ENCODE data around the gene CACNA1I. TPM values are rescaled to one million over a fixed set of nuclear protein-coding genes. Genes with fewer than 3 reads are reported as not detected.

CACNA1I gene
- total RNA-seq, 2 experiments from 2014 or later, result 0.07 to 0.09 TPM

DNA sequence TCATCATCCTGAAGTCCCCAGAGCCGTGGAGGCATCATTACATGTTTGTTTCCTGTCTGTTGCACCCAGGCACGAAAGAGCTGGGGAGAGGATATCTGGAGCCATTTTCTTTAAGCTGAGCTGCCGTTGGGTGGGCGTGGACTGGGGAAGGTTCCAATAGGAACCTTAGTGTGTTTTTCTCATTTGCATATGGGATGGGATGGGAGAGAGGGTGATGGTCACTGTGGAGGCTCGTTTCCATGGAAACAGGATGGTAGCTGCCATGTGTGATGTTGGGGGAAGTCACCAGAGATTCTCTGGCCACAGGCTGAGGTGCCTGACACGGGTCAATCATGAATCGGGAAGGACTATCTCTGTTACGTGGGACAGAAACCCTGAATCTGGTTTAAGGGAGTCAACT, 39.7 kb downstream of the CACNA1I start:
- ATAC-seq (no peak), DNase-seq (no peak)
- intact Hi-C loops (cut with micrococcal nuclease), result loop anchor here (10.0 kb wide), 1 partner anchor 65 kb away; no protein-coding TSS in a partner anchor
- Mint-ChIP-seq H3K4me1 (ENCODE audit: low read depth) (peaks cover 17% of the 10 kb centered on the region), H3K27me3 (peaks cover 2% of the 10 kb centered on the region), H3K27ac (no peak overlapping the region), H3K36me3 (ENCODE audit: low read depth) (peaks cover 1% of the 10 kb centered on the region), H3K4me3 (no peak overlapping the region), H3K9me3 (peaks cover 8% of the 10 kb centered on the region)
- TF ChIP-seq, protein P1, sequence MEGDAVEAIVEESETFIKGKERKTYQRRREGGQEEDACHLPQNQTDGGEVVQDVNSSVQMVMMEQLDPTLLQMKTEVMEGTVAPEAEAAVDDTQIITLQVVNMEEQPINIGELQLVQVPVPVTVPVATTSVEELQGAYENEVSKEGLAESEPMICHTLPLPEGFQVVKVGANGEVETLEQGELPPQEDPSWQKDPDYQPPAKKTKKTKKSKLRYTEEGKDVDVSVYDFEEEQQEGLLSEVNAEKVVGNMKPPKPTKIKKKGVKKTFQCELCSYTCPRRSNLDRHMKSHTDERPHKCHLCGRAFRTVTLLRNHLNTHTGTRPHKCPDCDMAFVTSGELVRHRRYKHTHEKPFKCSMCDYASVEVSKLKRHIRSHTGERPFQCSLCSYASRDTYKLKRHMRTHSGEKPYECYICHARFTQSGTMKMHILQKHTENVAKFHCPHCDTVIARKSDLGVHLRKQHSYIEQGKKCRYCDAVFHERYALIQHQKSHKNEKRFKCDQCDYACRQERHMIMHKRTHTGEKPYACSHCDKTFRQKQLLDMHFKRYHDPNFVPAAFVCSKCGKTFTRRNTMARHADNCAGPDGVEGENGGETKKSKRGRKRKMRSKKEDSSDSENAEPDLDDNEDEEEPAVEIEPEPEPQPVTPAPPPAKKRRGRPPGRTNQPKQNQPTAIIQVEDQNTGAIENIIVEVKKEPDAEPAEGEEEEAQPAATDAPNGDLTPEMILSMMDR (IDR thresholded peaks at IDR 0.05), result no peak
- CTCF ChIA-PET, result no interaction called here
- POLR2A ChIA-PET, result no interaction called here

DNA sequence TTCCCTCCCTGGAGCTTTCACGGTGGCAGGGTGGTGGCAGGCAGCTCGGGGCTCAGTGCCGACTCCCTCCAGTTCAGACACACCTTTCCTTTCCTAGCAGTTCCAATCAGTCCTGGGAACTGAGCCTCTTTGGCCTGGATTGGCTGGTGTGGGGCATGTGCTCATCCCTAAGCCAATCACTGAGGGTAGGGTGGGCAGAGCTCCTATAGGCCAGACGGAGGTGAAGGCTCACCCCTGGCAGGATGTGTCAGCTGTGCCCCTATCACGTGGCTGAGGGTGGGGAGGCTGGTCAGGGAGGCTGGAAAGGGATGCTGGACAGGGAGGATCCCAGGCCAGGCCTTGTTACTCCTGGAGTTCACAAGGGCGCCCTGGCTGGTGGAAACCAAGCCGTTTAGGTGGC, 40.2 kb downstream of the CACNA1I start:
- ATAC-seq, result no peak
- intact Hi-C loops (cut with micrococcal nuclease), result loop anchor here (10.0 kb wide), 1 partner anchor 66 kb away; no protein-coding TSS in a partner anchor
- H3K27ac Mint-ChIP-seq, result no peak overlapping the region
- H3K9me3 Mint-ChIP-seq, result peaks cover 8% of the 10 kb centered on the region
- ChIA-PET CTCF (no interaction called here), POLR2A (interaction anchor here (0.9 kb wide), 1 partner anchor 10 kb away, joined by 3 read pairs; no protein-coding TSS in a partner anchor)
- no peak overlapping the region for H3K4me3 Mint-ChIP-seq
- TF ChIP-seq, protein P1 (IDR thresholded peaks at IDR 0.05), result no peak
- DNase-seq, result no peak
- peaks cover 4% of the 10 kb centered on the region for H3K27me3 Mint-ChIP-seq
- peaks cover 1% of the 10 kb centered on the region for H3K36me3 Mint-ChIP-seq (ENCODE audit: low read depth)
- H3K4me1 Mint-ChIP-seq (ENCODE audit: low read depth), result peaks cover 17% of the 10 kb centered on the region

DNA sequence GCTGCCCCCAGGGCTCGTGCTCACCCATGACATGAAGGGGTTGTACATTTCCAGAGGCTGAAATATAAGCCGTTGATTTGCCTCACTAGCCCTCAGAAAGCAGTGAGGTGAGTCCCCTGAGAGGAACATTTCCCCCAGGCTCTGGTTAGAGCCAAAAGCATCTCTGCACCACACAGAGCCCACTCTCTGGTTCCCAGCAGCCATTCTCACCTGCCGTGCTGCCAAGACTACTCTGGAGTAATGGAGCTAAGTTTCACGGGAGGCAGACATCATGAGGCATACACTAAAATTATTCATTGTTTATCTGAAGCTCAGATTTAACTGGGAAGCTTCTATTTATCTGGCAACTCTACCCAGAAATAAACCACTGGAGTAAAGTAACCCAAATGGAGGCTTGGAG, 40.8 kb downstream of the CACNA1I start:
- Mint-ChIP-seq H3K4me1 (ENCODE audit: low read depth) (peaks cover 17% of the 10 kb centered on the region), H3K36me3 (ENCODE audit: low read depth) (peaks cover 1% of the 10 kb centered on the region), H3K27ac (no peak overlapping the region), H3K27me3 (peaks cover 4% of the 10 kb centered on the region), H3K4me3 (no peak overlapping the region), H3K9me3 (peaks cover 8% of the 10 kb centered on the region)
- TF ChIP-seq, protein P1 (IDR thresholded peaks at IDR 0.05), result no peak
- DNase-seq (no peak), ATAC-seq (no peak)
- intact Hi-C loops (cut with micrococcal nuclease), result loop anchor here (10.0 kb wide), 1 partner anchor 67 kb away; no protein-coding TSS in a partner anchor
- ChIA-PET CTCF (no interaction called here), POLR2A (interaction anchor here (0.9 kb wide), 1 partner anchor 10 kb away, joined by 3 read pairs; no protein-coding TSS in a partner anchor)

DNA sequence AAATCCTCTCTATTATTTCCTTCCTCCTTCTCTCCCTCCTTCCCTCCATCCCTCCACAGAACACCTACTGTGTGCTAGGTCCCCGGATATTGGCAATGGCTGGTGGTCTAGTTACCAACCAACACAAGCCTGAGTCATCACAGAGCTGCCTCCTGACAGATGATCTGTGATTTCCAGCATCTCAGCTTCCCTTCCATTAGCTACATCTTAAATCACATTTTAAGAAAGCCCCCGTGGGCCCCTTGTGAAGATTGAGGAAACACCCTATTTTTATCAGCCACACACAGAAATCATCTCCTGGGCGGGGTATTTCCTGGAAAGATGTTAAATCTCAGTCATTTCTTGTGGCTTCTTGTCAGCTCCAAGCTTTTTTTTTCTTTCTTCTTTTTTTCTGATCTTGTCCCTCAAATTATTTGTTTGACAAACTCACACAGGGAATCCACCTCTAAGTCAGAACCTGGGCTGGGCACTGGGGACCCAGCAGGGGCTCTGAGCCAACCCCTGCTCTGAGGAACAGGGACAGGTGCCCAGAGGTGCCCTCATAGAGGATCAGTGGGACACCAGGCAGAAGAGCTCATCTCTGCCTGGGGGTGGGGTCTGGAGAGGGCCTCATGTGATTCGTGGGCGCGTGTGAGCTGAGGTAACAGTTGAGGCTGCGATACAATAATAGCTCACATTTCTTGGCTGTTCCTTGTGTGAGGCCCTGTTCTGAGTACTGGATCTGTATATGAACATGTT, 42.4 kb downstream of the CACNA1I start:
- TF ChIP-seq, protein P1 (IDR thresholded peaks at IDR 0.05), result no peak
- peak overlapping the region; percentile 82 for H3K27ac Mint-ChIP-seq
- H3K27me3 Mint-ChIP-seq, result peaks cover 7% of the 10 kb centered on the region
- intact Hi-C loops (cut with micrococcal nuclease), result loop anchor here (10.0 kb wide), 1 partner anchor 68 kb away; no protein-coding TSS in a partner anchor
- DNase-seq (peak; percentile 81), ATAC-seq (peak; percentile 74)
- peaks cover 8% of the 10 kb centered on the region for H3K9me3 Mint-ChIP-seq
- peaks cover 26% of the 10 kb centered on the region for H3K4me1 Mint-ChIP-seq (ENCODE audit: low read depth)
- ChIA-PET CTCF (interaction anchor here (0.8 to 1.3 kb wide), 3 partner anchors 53 to 412 kb away, joined by 3 to 5 read pairs (median 4); no protein-coding TSS in a partner anchor), POLR2A (interaction anchor here (1.6 kb wide), 1 partner anchor 11 kb away, joined by 7 read pairs; no protein-coding TSS in a partner anchor)
- peaks cover 1% of the 10 kb centered on the region for H3K36me3 Mint-ChIP-seq (ENCODE audit: low read depth)
- no peak overlapping the region for H3K4me3 Mint-ChIP-seq

DNA sequence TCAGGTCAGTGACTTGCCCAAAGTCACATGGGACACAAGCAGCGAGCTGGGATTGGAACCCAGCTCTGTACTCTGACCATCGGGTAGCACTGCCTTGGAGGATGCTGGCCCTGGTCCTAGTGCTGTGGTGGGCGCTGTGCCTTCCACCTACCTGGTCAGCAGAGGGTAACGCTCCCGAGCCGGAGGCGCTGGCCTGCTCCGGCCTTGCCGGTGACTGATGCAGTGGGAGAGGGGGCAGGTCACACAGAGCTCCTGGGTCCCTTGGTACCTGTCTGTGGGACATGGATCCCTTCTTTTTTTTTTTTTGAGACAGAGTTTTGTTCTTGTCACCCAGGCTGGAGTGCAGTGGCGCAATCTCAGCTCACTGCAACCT, 43.0 kb downstream of the CACNA1I start:
- peaks cover 8% of the 10 kb centered on the region for H3K9me3 Mint-ChIP-seq
- ATAC-seq (no peak), DNase-seq (no peak)
- H3K27ac Mint-ChIP-seq, result no peak overlapping the region
- H3K36me3 Mint-ChIP-seq (ENCODE audit: low read depth), result peaks cover 1% of the 10 kb centered on the region
- CTCF ChIA-PET, result interaction anchor here (0.9 to 1.5 kb wide), 3 partner anchors 54 to 396 kb away, joined by 3 to 4 read pairs (median 3); no protein-coding TSS in a partner anchor
- TF ChIP-seq, protein P1 (IDR thresholded peaks at IDR 0.05), result no peak
- H3K4me3 Mint-ChIP-seq, result no peak overlapping the region
- H3K27me3 Mint-ChIP-seq, result peaks cover 9% of the 10 kb centered on the region
- intact Hi-C loops (cut with micrococcal nuclease), result loop anchor here (10.0 kb wide), 1 partner anchor 69 kb away; no protein-coding TSS in a partner anchor
- POLR2A ChIA-PET, result interaction anchor here (1.6 kb wide), 1 partner anchor 11 kb away, joined by 7 read pairs; no protein-coding TSS in a partner anchor
- H3K4me1 Mint-ChIP-seq (ENCODE audit: low read depth), result peaks cover 29% of the 10 kb centered on the region

All from activated CD8-positive, alpha-beta T cell treated with anti-CD3 and anti-CD28 coated beads for 36 hours (primary cell).